Naive thymus-derived CD8-positive, alpha-beta T cell (primary cell): ENCODE data around the gene TMEM98. TPM values are rescaled to one million over a fixed set of nuclear protein-coding genes. Genes with fewer than 3 reads are reported as not detected.
"Not testable (repeated sequence)": the region's sequence is repeated elsewhere in the genome, so short reads cannot be mapped to it uniquely, and the experiment has no call there.

ENCODE experiments used
- ATAC-seq, 2 donors: fragments of 150-1000 bp; cut with Tn5 transposase in 1 of 2; sonication (Bioruptor Pico), chemical (Tn5 transposase) in 1 of 2; 1 replicate in 1 of 2; 2 replicates in 1 of 2; pipeline ENCODE4 v1.10.0; 2021; ENCODE audit warnings: mild to moderate bottlenecking in 2 of 2, moderate library complexity in 2 of 2
- POLR2A ChIA-PET: fragments of 350-600 bp; sonication (Branson Sonifier 250); formaldehyde crosslinking; loops from one replicate; lab custom pipeline; 2021; ENCODE audit warnings: antibody characterized with exemption; lab: Charles Lee
- DNase-seq, 10 donors: peaks; one replicate each; pipeline versions ENCODE4 v3.0.0 to v3.0.0-alpha.2; 2020 to 2022
- H3K27ac Mint-ChIP-seq, 10 donors: one replicate each; pipeline ENCODE4 v1.8.0; 2020 to 2022; ENCODE audit warnings: mild to moderate bottlenecking in 10 of 10, mixed read lengths in 10 of 10, moderate library complexity in 4 of 10, inconsistent platforms in 1 of 10
- H3K27me3 Mint-ChIP-seq, 5 donors: one replicate each; pipeline ENCODE4 v1.8.0; 2021 to 2022; ENCODE audit warnings: mixed read lengths in 5 of 5
- H3K36me3 Mint-ChIP-seq, 3 donors: one replicate each; pipeline ENCODE4 v1.8.0; 2020 to 2022; ENCODE audit warnings: mixed read lengths in 3 of 3, mild to moderate bottlenecking in 2 of 3, inconsistent platforms in 1 of 3
- H3K4me1 Mint-ChIP-seq, 4 donors: one replicate each; pipeline ENCODE4 v1.8.0; 2021 to 2022; ENCODE audit warnings: mixed read lengths in 4 of 4
- H3K4me3 Mint-ChIP-seq, 10 donors: one replicate each; pipeline ENCODE4 v1.8.0; 2020 to 2022; ENCODE audit warnings: mild to moderate bottlenecking in 10 of 10, mixed read lengths in 10 of 10, moderate library complexity in 6 of 10, inconsistent platforms in 1 of 10
- H3K9me3 Mint-ChIP-seq, 9 donors: one replicate each; pipeline ENCODE4 v1.8.0; 2020 to 2022; ENCODE audit warnings: mixed read lengths in 9 of 9, mild to moderate bottlenecking in 3 of 9, inconsistent platforms in 1 of 9, moderate library complexity in 1 of 9
- polyA plus RNA-seq, 3 donors: library from polyadenylated mRNA; unstranded; fragments of 300-500 nt; fragmentation: Illumina TruSeq; gene quantifications; one replicate each; pipeline ENCODE4 v1.2.3, GENCODE V29; 2021
- total RNA-seq, 8 experiments: library from RNA in 2 of 8; stranded (reverse) in 2 of 8; gene quantifications; one replicate each; pipeline ENCODE4 v1.2.3 and lab custom pipeline; 2021 to 2026

TMEM98 gene
- total RNA-seq (not detected), polyA plus RNA-seq (not detected), total RNA-seq (lab: John Stamatoyannopoulos, UW) (0 to 0.93 (median 0) reads per million in 6 experiments)

- POLR2A ChIA-PET: no interaction called here
- Mint-ChIP-seq H3K4me3 (peak within 1 kb of the TSS in 9 of 10 donors; percentile 24 to 80 (median 57)), H3K9me3 (no peaks in the 10 kb centered on the region), H3K27ac (no peak within 1 kb of the TSS), H3K27me3 (peaks cover 18 to 49% (median 26%) of the 10 kb centered on the region in 5 donors), H3K4me1 (peaks cover 0 to 5% (median 3%) of the 10 kb centered on the region in 4 donors), H3K36me3 (no peaks in the 10 kb centered on the region)
- DNase-seq (peak in 1 of 10 donors; percentile 11), ATAC-seq (no peak)
These were observed at the start of gene TMEM98 for GRCh38 chr17:32927724-32928585. Gene TMEM98, plus strand, starts transcription at chr17:32928153. Its CDS starts 3,376 bp downstream, at chr17:32931529.

GRCh38 chr17:32878211-32878610, 49.7 kb upstream of the TMEM98 start:
- no peaks in the 10 kb centered on the region for H3K9me3 Mint-ChIP-seq
- H3K4me1 Mint-ChIP-seq: peaks cover 6 to 15% (median 13%) of the 10 kb centered on the region in 4 donors
- peak overlapping the region in 1 of 10 donors; percentile 72 for H3K4me3 Mint-ChIP-seq
- ATAC-seq (no peak), DNase-seq (no peak)
- peaks cover 0 to 13% (median 8%) of the 10 kb centered on the region in 5 donors for H3K27me3 Mint-ChIP-seq
- H3K36me3 Mint-ChIP-seq: no peaks in the 10 kb centered on the region
- POLR2A ChIA-PET: no interaction called here
- H3K27ac Mint-ChIP-seq: peak overlapping the region in 2 of 10 donors; percentile 20 to 63

GRCh38 chr17:32879134-32879533, 48.8 kb upstream of the TMEM98 start:
- ATAC-seq (no peak), DNase-seq (no peak)
- Mint-ChIP-seq H3K4me3 (no peak overlapping the region), H3K27ac (peak overlapping the region in 1 of 10 donors; percentile 29), H3K36me3 (no peaks in the 10 kb centered on the region), H3K27me3 (peaks cover 3 to 22% (median 12%) of the 10 kb centered on the region in 5 donors), H3K9me3 (no peaks in the 10 kb centered on the region), H3K4me1 (peaks cover 6 to 15% (median 13%) of the 10 kb centered on the region in 4 donors)
- POLR2A ChIA-PET: no interaction called here

GRCh38 chr17:32880671-32881453, 47.1 kb upstream of the TMEM98 start:
- Mint-ChIP-seq H3K36me3 (no peaks in the 10 kb centered on the region), H3K4me3 (peak overlapping the region in 1 of 10 donors; percentile 45), H3K27me3 (peaks cover 3 to 36% (median 20%) of the 10 kb centered on the region in 5 donors), H3K9me3 (no peaks in the 10 kb centered on the region), H3K27ac (peak overlapping the region in 1 of 10 donors; percentile 43), H3K4me1 (peaks cover 5 to 12% (median 10%) of the 10 kb centered on the region in 4 donors)
- no peak for DNase-seq
- POLR2A ChIA-PET: no interaction called here
- no peak for ATAC-seq

GRCh38 chr17:32882029-32882428, 45.9 kb upstream of the TMEM98 start:
- ATAC-seq (no peak), DNase-seq (no peak)
- H3K36me3 Mint-ChIP-seq: no peaks in the 10 kb centered on the region
- no peaks in the 10 kb centered on the region for H3K9me3 Mint-ChIP-seq
- peaks cover 3 to 8% (median 5%) of the 10 kb centered on the region in 4 donors for H3K4me1 Mint-ChIP-seq
- no peak overlapping the region for H3K4me3 Mint-ChIP-seq
- peaks cover 9 to 44% (median 20%) of the 10 kb centered on the region in 5 donors for H3K27me3 Mint-ChIP-seq
- peak overlapping the region in 1 of 10 donors; percentile 53 for H3K27ac Mint-ChIP-seq
- POLR2A ChIA-PET: no interaction called here

- no peak overlapping the region for H3K4me3 Mint-ChIP-seq
- DNase-seq (no peak), ATAC-seq (no peak)
- peaks cover 9 to 46% (median 20%) of the 10 kb centered on the region in 5 donors for H3K27me3 Mint-ChIP-seq
- H3K9me3 Mint-ChIP-seq: no peaks in the 10 kb centered on the region
- H3K36me3 Mint-ChIP-seq: no peaks in the 10 kb centered on the region
- no peak overlapping the region for H3K27ac Mint-ChIP-seq
- H3K4me1 Mint-ChIP-seq: peaks cover under 1 to 4% (median 2%) of the 10 kb centered on the region in 4 donors
- POLR2A ChIA-PET: no interaction called here
These were observed 45.2 kb upstream of the TMEM98 start for GRCh38 chr17:32882734-32883133.

- H3K9me3 Mint-ChIP-seq, POLR2A ChIA-PET, H3K4me3 Mint-ChIP-seq, H3K36me3 Mint-ChIP-seq, H3K4me1 Mint-ChIP-seq, ATAC-seq, DNase-seq, H3K27ac Mint-ChIP-seq: not testable (repeated sequence)
- H3K27me3 Mint-ChIP-seq: peaks cover 7 to 36% (median 14%) of the 10 kb centered on the region in 5 donors
These were observed 41.0 kb upstream of the TMEM98 start for GRCh38 chr17:32886951-32887350.

- H3K4me3 Mint-ChIP-seq, POLR2A ChIA-PET, H3K36me3 Mint-ChIP-seq, ATAC-seq, H3K27ac Mint-ChIP-seq, H3K9me3 Mint-ChIP-seq, H3K4me1 Mint-ChIP-seq: not testable (repeated sequence)
- peak in 1 of 10 donors; percentile 49 for DNase-seq
- peaks cover 7 to 36% (median 14%) of the 10 kb centered on the region in 5 donors for H3K27me3 Mint-ChIP-seq
These were observed 40.5 kb upstream of the TMEM98 start for GRCh38 chr17:32887410-32887809.

- ATAC-seq (no peak), DNase-seq (no peak)
- POLR2A ChIA-PET: no interaction called here
- no peak overlapping the region for H3K4me3 Mint-ChIP-seq
- no peaks in the 10 kb centered on the region for H3K4me1 Mint-ChIP-seq
- peaks cover 0 to 5% (median 0%) of the 10 kb centered on the region in 9 donors for H3K9me3 Mint-ChIP-seq
- H3K27me3 Mint-ChIP-seq: peaks cover 7 to 26% (median 11%) of the 10 kb centered on the region in 5 donors
- no peaks in the 10 kb centered on the region for H3K36me3 Mint-ChIP-seq
- H3K27ac Mint-ChIP-seq: no peak overlapping the region
These were observed 33.7 kb upstream of the TMEM98 start for GRCh38 chr17:32894245-32894644.

- H3K9me3 Mint-ChIP-seq: peaks cover 0 to 8% (median 0%) of the 10 kb centered on the region in 9 donors
- no peaks in the 10 kb centered on the region for H3K4me1 Mint-ChIP-seq
- no peak overlapping the region for H3K4me3 Mint-ChIP-seq
- H3K27me3 Mint-ChIP-seq: peaks cover 7 to 26% (median 11%) of the 10 kb centered on the region in 5 donors
- no peak for DNase-seq
- H3K36me3 Mint-ChIP-seq: no peaks in the 10 kb centered on the region
- ATAC-seq: no peak
- H3K27ac Mint-ChIP-seq: no peak overlapping the region
- POLR2A ChIA-PET: no interaction called here
These were observed 31.2 kb upstream of the TMEM98 start for GRCh38 chr17:32896647-32897258.

GRCh38 chr17:32899236-32900013, 28.5 kb upstream of the TMEM98 start:
- Mint-ChIP-seq H3K27ac (no peak overlapping the region), H3K9me3 (peaks cover 0 to 3% (median 0%) of the 10 kb centered on the region in 9 donors), H3K4me3 (no peak overlapping the region), H3K4me1 (peaks cover 0 to 10% (median 0%) of the 10 kb centered on the region in 4 donors), H3K27me3 (peaks cover 7 to 26% (median 13%) of the 10 kb centered on the region in 5 donors), H3K36me3 (no peaks in the 10 kb centered on the region)
- DNase-seq: no peak
- ATAC-seq: no peak
- POLR2A ChIA-PET: no interaction called here

GRCh38 chr17:32901743-32902142, 26.2 kb upstream of the TMEM98 start:
- peaks cover 0 to 3% (median 0%) of the 10 kb centered on the region in 9 donors for H3K9me3 Mint-ChIP-seq
- no peak overlapping the region for H3K4me3 Mint-ChIP-seq
- H3K27me3 Mint-ChIP-seq: peaks cover 16 to 35% (median 25%) of the 10 kb centered on the region in 5 donors
- H3K27ac Mint-ChIP-seq: no peak overlapping the region
- ATAC-seq (no peak), DNase-seq (no peak)
- POLR2A ChIA-PET: no interaction called here
- no peaks in the 10 kb centered on the region for H3K36me3 Mint-ChIP-seq
- H3K4me1 Mint-ChIP-seq: peaks cover 0 to 10% (median 0%) of the 10 kb centered on the region in 4 donors
